PFSK-1 (cell line): ENCODE data around the gene ECHS1.

Source experiments
- FOXP2 ChIP-seq: optimal IDR thresholded peaks from 2 replicates; pipeline ENCODE3; 2011; ENCODE audit warnings: borderline replicate concordance, control low read depth, inconsistent platforms; ENCODE audit not compliant: insufficient read depth; ENCODE audit errors: extremely low read length, extremely low read depth
- POLR2AphosphoS5 ChIP-seq: IDR thresholded peaks from 2 replicates; pipeline ENCODE4 v1.6.1; 2012; ENCODE audit warnings: low read depth, mild to moderate bottlenecking, control low read depth, low read length, moderate library complexity
- SIN3A ChIP-seq: IDR thresholded peaks from 2 replicates; pipeline ENCODE4 v1.6.1; 2012; ENCODE audit warnings: mild to moderate bottlenecking, low read length, moderate library complexity, borderline replicate concordance; ENCODE audit not compliant: insufficient read depth
- TAF1 ChIP-seq: IDR thresholded peaks from 2 replicates; pipeline ENCODE4 v1.6.1; 2012; ENCODE audit warnings: low read length, control low read depth, borderline replicate concordance; ENCODE audit not compliant: insufficient read depth
- TF ChIP-seq, protein P1 (sequence below), 2 experiments: IDR thresholded peaks; 2 replicates each; pipeline versions ENCODE4 v1.6.1 to v1.8.0; 2011 to 2012; ENCODE audit warnings: low read depth in 2 of 2, low read length in 2 of 2, control low read depth in 1 of 2, inconsistent platforms in 1 of 2, mild to moderate bottlenecking in 1 of 2, moderate library complexity in 1 of 2; ENCODE audit not compliant: insufficient read depth in 1 of 2

ECHS1 gene

DNA sequence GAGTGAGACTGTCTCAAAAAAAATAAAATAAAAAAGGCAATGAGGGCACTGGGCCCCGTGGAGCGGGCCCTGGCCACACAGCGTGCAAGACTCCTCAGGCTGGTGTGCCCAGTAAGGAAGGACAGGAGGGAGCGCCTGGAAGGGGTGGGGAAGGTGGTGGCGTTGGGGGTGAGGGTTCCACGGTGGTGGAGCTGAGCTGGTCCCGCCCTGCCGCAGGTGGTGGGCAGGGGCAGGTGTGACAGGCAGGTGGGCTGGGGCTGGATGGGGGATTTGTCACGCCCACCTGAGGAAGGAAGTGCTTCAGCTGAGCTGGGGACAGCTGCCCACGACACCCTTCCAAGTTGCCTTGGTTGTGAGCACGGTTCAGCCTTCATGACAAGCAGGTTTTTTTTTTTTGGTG is 26.7 kb downstream of the ECHS1 start:
- TF ChIP-seq POLR2AphosphoS5 (no peak), FOXP2 (no peak), SIN3A (no peak), TAF1 (no peak)
- TF ChIP-seq, protein P1, sequence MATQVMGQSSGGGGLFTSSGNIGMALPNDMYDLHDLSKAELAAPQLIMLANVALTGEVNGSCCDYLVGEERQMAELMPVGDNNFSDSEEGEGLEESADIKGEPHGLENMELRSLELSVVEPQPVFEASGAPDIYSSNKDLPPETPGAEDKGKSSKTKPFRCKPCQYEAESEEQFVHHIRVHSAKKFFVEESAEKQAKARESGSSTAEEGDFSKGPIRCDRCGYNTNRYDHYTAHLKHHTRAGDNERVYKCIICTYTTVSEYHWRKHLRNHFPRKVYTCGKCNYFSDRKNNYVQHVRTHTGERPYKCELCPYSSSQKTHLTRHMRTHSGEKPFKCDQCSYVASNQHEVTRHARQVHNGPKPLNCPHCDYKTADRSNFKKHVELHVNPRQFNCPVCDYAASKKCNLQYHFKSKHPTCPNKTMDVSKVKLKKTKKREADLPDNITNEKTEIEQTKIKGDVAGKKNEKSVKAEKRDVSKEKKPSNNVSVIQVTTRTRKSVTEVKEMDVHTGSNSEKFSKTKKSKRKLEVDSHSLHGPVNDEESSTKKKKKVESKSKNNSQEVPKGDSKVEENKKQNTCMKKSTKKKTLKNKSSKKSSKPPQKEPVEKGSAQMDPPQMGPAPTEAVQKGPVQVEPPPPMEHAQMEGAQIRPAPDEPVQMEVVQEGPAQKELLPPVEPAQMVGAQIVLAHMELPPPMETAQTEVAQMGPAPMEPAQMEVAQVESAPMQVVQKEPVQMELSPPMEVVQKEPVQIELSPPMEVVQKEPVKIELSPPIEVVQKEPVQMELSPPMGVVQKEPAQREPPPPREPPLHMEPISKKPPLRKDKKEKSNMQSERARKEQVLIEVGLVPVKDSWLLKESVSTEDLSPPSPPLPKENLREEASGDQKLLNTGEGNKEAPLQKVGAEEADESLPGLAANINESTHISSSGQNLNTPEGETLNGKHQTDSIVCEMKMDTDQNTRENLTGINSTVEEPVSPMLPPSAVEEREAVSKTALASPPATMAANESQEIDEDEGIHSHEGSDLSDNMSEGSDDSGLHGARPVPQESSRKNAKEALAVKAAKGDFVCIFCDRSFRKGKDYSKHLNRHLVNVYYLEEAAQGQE (IDR thresholded peaks at IDR 0.05; ENCODE audit: insufficient read depth in 1 of 2, low read depth in 2 of 2, low read length in 2 of 2) = no peak

DNA sequence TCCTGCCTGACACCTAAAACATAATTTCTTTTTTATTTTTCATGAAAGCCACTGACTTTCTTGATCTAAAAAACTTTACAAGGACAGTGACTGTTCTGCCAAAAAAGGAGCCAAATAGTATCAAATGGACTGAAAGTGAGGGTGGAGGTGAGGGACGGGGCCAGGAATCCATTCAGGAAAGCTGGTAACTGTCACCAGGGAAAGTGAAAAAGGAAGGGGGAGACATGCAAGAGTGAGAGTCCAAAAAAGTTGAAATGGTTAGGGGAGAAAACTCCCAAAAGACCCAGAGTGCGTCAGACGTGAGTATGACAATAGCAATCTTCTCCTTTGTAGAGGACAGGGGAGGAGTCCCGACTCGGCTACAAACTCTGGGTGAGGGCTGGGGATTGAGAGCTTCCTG is 28.9 kb downstream of the ECHS1 start:
- TF ChIP-seq, protein P1 (IDR thresholded peaks at IDR 0.05; ENCODE audit: insufficient read depth in 1 of 2, low read depth in 2 of 2, low read length in 2 of 2) = no peak
- TF ChIP-seq POLR2AphosphoS5 (no peak), SIN3A (no peak), FOXP2 (no peak), TAF1 (no peak)

DNA sequence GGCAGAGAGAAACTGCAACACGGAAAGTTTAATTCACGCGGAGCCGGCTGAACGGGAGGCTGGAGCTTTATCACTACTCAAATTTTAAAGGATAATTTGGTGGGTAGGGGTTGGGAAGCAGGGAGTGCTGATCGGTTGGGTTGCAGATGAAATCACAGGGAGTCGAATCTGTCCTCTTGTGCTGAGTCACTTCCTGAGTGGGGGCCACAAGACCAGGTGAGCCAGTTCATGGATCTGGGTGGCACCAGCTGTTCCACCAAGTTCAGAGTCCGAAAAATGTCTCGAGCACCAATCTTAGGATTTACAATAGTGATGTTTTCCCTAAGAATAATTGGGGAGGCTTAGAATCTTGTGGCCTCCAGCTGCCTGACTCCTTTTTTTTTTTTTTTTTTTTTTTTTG is 29.6 kb downstream of the ECHS1 start:
- TF ChIP-seq TAF1 (no peak), FOXP2 (no peak), SIN3A (no peak), POLR2AphosphoS5 (no peak)
- TF ChIP-seq, protein P1 (IDR thresholded peaks at IDR 0.05; ENCODE audit: insufficient read depth in 1 of 2, low read depth in 2 of 2, low read length in 2 of 2) = no peak

DNA sequence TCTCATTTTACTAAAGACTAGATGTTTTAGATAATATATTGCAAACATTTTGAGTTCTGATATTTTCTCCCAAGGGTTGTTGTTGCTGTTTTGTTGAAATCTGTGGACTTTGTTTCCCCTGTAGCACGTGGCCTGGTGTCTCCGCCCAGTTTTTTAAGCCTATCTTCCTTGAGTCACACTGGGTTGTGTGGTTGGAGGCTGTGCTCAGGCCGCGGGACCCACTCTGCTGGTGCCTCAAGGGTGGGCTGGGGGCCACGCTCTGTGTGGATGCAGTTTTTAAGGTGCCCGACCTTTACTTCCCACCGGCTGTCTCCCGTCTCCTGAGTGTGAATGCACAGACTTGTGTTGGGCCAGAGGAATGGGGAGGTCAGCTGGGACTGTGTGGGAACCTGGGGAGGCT is 30.2 kb downstream of the ECHS1 start:
- TF ChIP-seq POLR2AphosphoS5 (no peak), FOXP2 (no peak)

DNA sequence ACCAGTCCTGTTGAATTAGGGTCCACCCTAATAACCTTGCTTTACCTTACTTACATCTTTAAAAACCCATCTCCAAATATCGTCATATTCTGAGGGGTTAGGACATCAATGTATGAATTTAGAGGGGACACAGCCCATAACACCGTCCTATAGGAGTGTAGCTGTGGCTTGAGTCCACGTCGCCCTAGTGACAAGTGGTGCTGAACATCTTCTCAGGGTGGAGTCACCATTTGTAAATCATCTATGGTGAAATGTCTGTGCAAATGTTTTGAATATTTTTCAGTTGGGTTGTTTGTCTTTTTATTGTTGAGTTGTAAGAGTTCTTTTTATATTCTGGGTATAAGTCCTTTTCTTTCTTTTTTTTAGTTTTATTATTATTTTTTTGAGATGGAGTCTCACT is 31.2 kb downstream of the ECHS1 start:
- TF ChIP-seq SIN3A = no peak
- TF ChIP-seq, protein P1 (IDR thresholded peaks at IDR 0.05; ENCODE audit: insufficient read depth in 1 of 2, low read depth in 2 of 2, low read length in 2 of 2) = no peak
- no peak for TF ChIP-seq FOXP2
- TF ChIP-seq POLR2AphosphoS5 = no peak
- TF ChIP-seq TAF1 = no peak
